Mesenchymal stem cell (in vitro differentiated cells and primary cell): ENCODE measurements around the gene ZNF107.
"Not testable (repeated sequence)": the region's sequence is repeated elsewhere in the genome, so short reads cannot be mapped to it uniquely, and the experiment has no call there.

Experiments
- DNase-seq: peaks from one replicate; pipeline ENCODE4 v3.0.0-alpha.2; 2013
- H2AFZ ChIP-seq: one replicate; pipeline ENCODE4 v1.6.1; 2013; ENCODE audit warnings: low read depth, mild to moderate bottlenecking, control low read depth, inconsistent platforms, low read length, moderate library complexity
- H2AK5ac ChIP-seq: 2 replicates; pipeline ENCODE4 v1.6.1; 2013; ENCODE audit warnings: low read length, moderate library complexity, mild to moderate bottlenecking, inconsistent platforms; ENCODE audit not compliant: severe bottlenecking
- H2BK120ac ChIP-seq: one replicate; pipeline ENCODE4 v1.6.1; 2013; ENCODE audit warnings: low read depth, mild to moderate bottlenecking, inconsistent platforms, low read length, moderate library complexity
- H2BK12ac ChIP-seq, 2 experiments: one replicate each; pipeline ENCODE4 v1.6.1; 2013; ENCODE audit warnings: inconsistent platforms in 2 of 2, low read length in 2 of 2, mild to moderate bottlenecking in 2 of 2, moderate library complexity in 2 of 2, control low read depth in 1 of 2
- H2BK15ac ChIP-seq: one replicate; pipeline ENCODE4 v1.6.1; 2013; ENCODE audit warnings: mild to moderate bottlenecking, low read depth, inconsistent platforms; ENCODE audit not compliant: poor library complexity, severe bottlenecking
- H2BK5ac ChIP-seq: 2 replicates; pipeline ENCODE4 v1.6.1; 2013; ENCODE audit warnings: low read depth, mild to moderate bottlenecking, low read length, control low read depth, inconsistent platforms; ENCODE audit not compliant: poor library complexity, severe bottlenecking
- H3K14ac ChIP-seq, 2 experiments: one replicate each; pipeline ENCODE4 v1.6.1; 2013; ENCODE audit warnings: inconsistent platforms in 2 of 2, low read length in 2 of 2, control low read depth in 1 of 2, mild to moderate bottlenecking in 1 of 2, moderate library complexity in 1 of 2
- H3K18ac ChIP-seq, 2 experiments: one replicate each; pipeline ENCODE4 v1.6.1; 2013; ENCODE audit warnings: inconsistent platforms in 2 of 2, low read length in 2 of 2, control low read depth in 1 of 2, low read depth in 1 of 2, mild to moderate bottlenecking in 1 of 2
- H3K23ac ChIP-seq, 2 experiments: one replicate each; pipeline ENCODE4 v1.6.1; 2013; ENCODE audit warnings: inconsistent platforms in 2 of 2, low read length in 2 of 2, mild to moderate bottlenecking in 2 of 2, moderate library complexity in 2 of 2, control low read depth in 1 of 2
- H3K27ac ChIP-seq: 2 replicates; pipeline ENCODE4 v1.5.1; 2013; ENCODE audit warnings: mild to moderate bottlenecking, moderate library complexity, low read length, control low read depth, inconsistent platforms; ENCODE audit not compliant: poor library complexity, severe bottlenecking
- H3K27me3 ChIP-seq, 2 experiments: 2 replicates each; pipeline versions ENCODE4 v1.6.1 to v1.7.0; 2013; ENCODE audit warnings: low read length in 2 of 2, mild to moderate bottlenecking in 2 of 2, moderate library complexity in 2 of 2, control low read depth in 1 of 2, inconsistent platforms in 1 of 2; ENCODE audit not compliant: control insufficient read depth in 1 of 2, insufficient read depth in 1 of 2
- H3K36me3 ChIP-seq, 2 experiments: 2 replicates each; pipeline versions ENCODE4 v1.6.1 to v1.7.0; 2013; ENCODE audit warnings: low read length in 2 of 2, control low read depth in 1 of 2, inconsistent platforms in 1 of 2, low read depth in 1 of 2, mild to moderate bottlenecking in 1 of 2; ENCODE audit not compliant: insufficient read depth in 2 of 2, control insufficient read depth in 1 of 2
- H3K4ac ChIP-seq, 2 experiments: one replicate each; pipeline ENCODE4 v1.6.1; 2013; ENCODE audit warnings: inconsistent platforms in 2 of 2, low read length in 2 of 2, mild to moderate bottlenecking in 2 of 2, moderate library complexity in 2 of 2, control low read depth in 1 of 2, low read depth in 1 of 2
- H3K4me1 ChIP-seq: 2 replicates; pipeline ENCODE4 v1.6.1; 2013; ENCODE audit warnings: low read depth, low read length, control low read depth; ENCODE audit not compliant: control insufficient read depth, insufficient read depth
- H3K4me2 ChIP-seq: 2 replicates; pipeline ENCODE4 v1.6.1; 2013; ENCODE audit warnings: low read length, mild to moderate bottlenecking, inconsistent platforms; ENCODE audit not compliant: poor library complexity, severe bottlenecking
- H3K4me3 ChIP-seq, 2 experiments: 2 replicates each; pipeline versions ENCODE4 v1.5.1 to v1.7.0; 2013; ENCODE audit warnings: low read length in 2 of 2, mild to moderate bottlenecking in 2 of 2, control low read depth in 1 of 2, low read depth in 1 of 2; ENCODE audit not compliant: insufficient read depth in 1 of 2
- H3K79me1 ChIP-seq: replicated peaks from 2 replicates; pipeline ENCODE4 v1.6.1; 2013; ENCODE audit warnings: mild to moderate bottlenecking, control low read depth, low read length, inconsistent platforms; ENCODE audit not compliant: poor library complexity, severe bottlenecking
- H3K9ac ChIP-seq: 2 replicates; pipeline ENCODE4 v1.7.0; 2013; ENCODE audit warnings: mild to moderate bottlenecking, low read length, moderate library complexity
- H3K9me3 ChIP-seq: 2 replicates; pipeline ENCODE4 v1.7.0; 2013; ENCODE audit warnings: mild to moderate bottlenecking, low read length; ENCODE audit not compliant: control insufficient read depth
- H4K8ac ChIP-seq: one replicate; pipeline ENCODE4 v1.6.1; 2013; ENCODE audit warnings: inconsistent platforms, mild to moderate bottlenecking, low read length, moderate library complexity
- H4K91ac ChIP-seq: one replicate; pipeline ENCODE4 v1.6.1; 2013; ENCODE audit warnings: mild to moderate bottlenecking, low read length, inconsistent platforms
- WGBS: methylation state at CpG from one replicate; pipeline ENCODE4 v1.1.7; 2013; ENCODE audit warnings: mixed read lengths; 5-methylcytosine and 5-hydroxymethylcytosine counted together

The ZNF107 gene

GRCh38 chr7:64738953-64739352, 73.0 kb downstream of the ZNF107 start:
- 90% methylated on average over 21 of the region's 29 CpGs for WGBS
- H2AFZ ChIP-seq: not testable (repeated sequence)

GRCh38 chr7:64744680-64745079, 78.7 kb downstream of the ZNF107 start:
- no peak overlapping the region for H2AK5ac ChIP-seq
- no peak overlapping the region for H3K4me3 ChIP-seq
- no peak overlapping the region for H2BK5ac ChIP-seq
- H4K8ac ChIP-seq: no peak overlapping the region
- no peak overlapping the region for H2AFZ ChIP-seq
- no peaks in the 10 kb centered on the region for H3K27me3 ChIP-seq
- H3K9ac ChIP-seq: no peak overlapping the region
- peak; percentile 21 for DNase-seq
- H4K91ac ChIP-seq: no peak overlapping the region
- H3K18ac ChIP-seq: no peak overlapping the region
- no peak overlapping the region for H3K4ac ChIP-seq
- no peaks in the 10 kb centered on the region for H3K36me3 ChIP-seq
- no peak overlapping the region for H2BK15ac ChIP-seq
- H3K4me1 ChIP-seq: no peaks in the 10 kb centered on the region
- no peaks in the 10 kb centered on the region for H3K79me1 ChIP-seq
- H3K9me3 ChIP-seq: peaks cover 38% of the 10 kb centered on the region
- WGBS: 100% methylated on average over 2 of the region's 4 CpGs
- H2BK12ac ChIP-seq: no peak overlapping the region
- no peak overlapping the region for H3K4me2 ChIP-seq
- no peak overlapping the region for H2BK120ac ChIP-seq
- H3K14ac ChIP-seq: no peak overlapping the region
- H3K23ac ChIP-seq: no peak overlapping the region
- H3K27ac ChIP-seq: no peak overlapping the region

More at GRCh38 chr7:64738953-64739352, 73.0 kb downstream of the ZNF107 start:
- peaks cover 31% of the 10 kb centered on the region for H3K9me3 ChIP-seq
- not testable (repeated sequence) for H3K23ac ChIP-seq, H3K9ac ChIP-seq, H3K18ac ChIP-seq, H3K36me3 ChIP-seq, H4K91ac ChIP-seq, H2BK120ac ChIP-seq, H2BK15ac ChIP-seq, H4K8ac ChIP-seq, H3K4me1 ChIP-seq, H3K79me1 ChIP-seq, H2AK5ac ChIP-seq, H3K4ac ChIP-seq, H2BK12ac ChIP-seq, H3K27ac ChIP-seq, H3K14ac ChIP-seq, H2BK5ac ChIP-seq, DNase-seq, H3K4me3 ChIP-seq, H3K4me2 ChIP-seq, H3K27me3 ChIP-seq

GRCh38 chr7:64747802-64748201, 81.9 kb downstream of the ZNF107 start:
- Histone ChIP-seq H4K8ac (no peak overlapping the region), H4K91ac (no peak overlapping the region), H3K4me3 (no peak overlapping the region), H2BK15ac (no peak overlapping the region), H2BK120ac (no peak overlapping the region), H3K9ac (no peak overlapping the region), H3K23ac (no peak overlapping the region), H3K4me2 (no peak overlapping the region), H3K27me3 (no peaks in the 10 kb centered on the region), H3K27ac (no peak overlapping the region), H3K18ac (no peak overlapping the region), H3K14ac (no peak overlapping the region), H3K4ac (no peak overlapping the region), H3K79me1 (no peaks in the 10 kb centered on the region), H3K36me3 (no peaks in the 10 kb centered on the region), H2BK12ac (no peak overlapping the region), H2AK5ac (no peak overlapping the region), H2BK5ac (no peak overlapping the region), H3K4me1 (no peaks in the 10 kb centered on the region), H3K9me3 (peaks cover 33% of the 10 kb centered on the region), H2AFZ (no peak overlapping the region)
- no peak for DNase-seq

- H2BK12ac ChIP-seq: no peak overlapping the region
- no peak overlapping the region for H3K18ac ChIP-seq
- H3K27ac ChIP-seq: no peak overlapping the region
- no peak overlapping the region for H3K4ac ChIP-seq
- no peaks in the 10 kb centered on the region for H3K4me1 ChIP-seq
- H2BK15ac ChIP-seq: no peak overlapping the region
- H3K14ac ChIP-seq: no peak overlapping the region
- H2BK120ac ChIP-seq: no peak overlapping the region
- H4K91ac ChIP-seq: no peak overlapping the region
- no peak overlapping the region for H2AK5ac ChIP-seq
- H3K23ac ChIP-seq: no peak overlapping the region
- WGBS: 40% methylated on average over 2 of the region's 2 CpGs
- no peaks in the 10 kb centered on the region for H3K79me1 ChIP-seq
- H3K4me2 ChIP-seq: no peak overlapping the region
- H3K27me3 ChIP-seq: no peaks in the 10 kb centered on the region
- no peak overlapping the region for H4K8ac ChIP-seq
- no peak overlapping the region for H2BK5ac ChIP-seq
- H2AFZ ChIP-seq: no peak overlapping the region
- H3K9me3 ChIP-seq: peaks cover 32% of the 10 kb centered on the region
- H3K36me3 ChIP-seq: no peaks in the 10 kb centered on the region
- no peak overlapping the region for H3K4me3 ChIP-seq
- no peak overlapping the region for H3K9ac ChIP-seq
- DNase-seq: no peak
These were observed 87.1 kb downstream of the ZNF107 start for GRCh38 chr7:64753032-64753431.
